OCI-LY7 (cell line): ENCODE measurements around the gene PCNT. TPM values are rescaled to one million over a fixed set of nuclear protein-coding genes. Genes with fewer than 3 reads are reported as not detected.
A peak's percentile ranks its signal among the peaks of the same experiment; 100 is the strongest.
"Not testable (repeated sequence)": the region's sequence is repeated elsewhere in the genome, so short reads cannot be mapped to it uniquely, and the experiment has no call there.

Source experiments
- BruUV-seq: library from RNA; stranded (reverse); fragments of 400-500 nt; replicated peaks from 2 replicates; lab custom pipeline; 2021; lab: Mats Ljungman, UMichigan
- CTCF ChIA-PET: fragments of 300-600 bp; sonication (Branson Sonifier 250); formaldehyde crosslinking; loops from one replicate; lab custom pipeline; 2022; ENCODE audit warnings: antibody characterized with exemption; ENCODE audit not compliant: unreplicated experiment; lab: Charles Lee
- POLR2A ChIA-PET: fragments of 300-600 bp; sonication (Branson Sonifier 250); formaldehyde crosslinking; loops from one replicate; lab custom pipeline; 2022; ENCODE audit warnings: antibody characterized with exemption; lab: Charles Lee
- DNase-seq: peaks from one replicate; pipeline ENCODE4 v3.0.0-alpha.2; 2015; ENCODE audit warnings: low spot score
- H2AFZ ChIP-seq: fragments of 200-600 bp; sonication (generic), shearing (Covaris generic); 2 replicates; pipeline ENCODE4 v1.6.1; 2014; ENCODE audit warnings: mild to moderate bottlenecking, antibody characterized with exemption, low read length, moderate library complexity
- H3K27ac ChIP-seq: fragments of 200-600 bp; sonication (generic); 2 replicates; pipeline ENCODE4 v1.5.1; 2014; ENCODE audit warnings: mixed run types, low read depth, mild to moderate bottlenecking, moderate library complexity, low read length, inconsistent platforms; ENCODE audit not compliant: poor library complexity, severe bottlenecking
- H3K36me3 ChIP-seq: fragments of 200-600 bp; sonication (generic); 2 replicates; pipeline ENCODE4 v1.6.1; 2014; ENCODE audit warnings: mild to moderate bottlenecking, antibody characterized with exemption, low read length, moderate library complexity, mixed read lengths; ENCODE audit not compliant: insufficient read depth
- H3K4me1 ChIP-seq: fragments of 200-600 bp; sonication (generic); 2 replicates; pipeline ENCODE4 v1.5.1; 2014; ENCODE audit warnings: mild to moderate bottlenecking, low read length; ENCODE audit not compliant: insufficient read depth, poor library complexity, severe bottlenecking
- H3K4me2 ChIP-seq: fragments of 200-600 bp; sonication (generic); 2 replicates; pipeline ENCODE4 v1.6.1; 2014; ENCODE audit warnings: mild to moderate bottlenecking, low read length
- H3K4me3 ChIP-seq: fragments of 200-600 bp; sonication (generic); 2 replicates; pipeline ENCODE4 v1.5.1; 2014; ENCODE audit warnings: mild to moderate bottlenecking, low read depth, low read length; ENCODE audit not compliant: poor library complexity, severe bottlenecking
- H3K79me2 ChIP-seq: fragments of 200-600 bp; sonication (generic); 2 replicates; pipeline ENCODE4 v1.6.1; 2016; ENCODE audit warnings: low read depth, mild to moderate bottlenecking, low read length, moderate library complexity, mixed read lengths; ENCODE audit not compliant: insufficient read depth
- H3K9me2 ChIP-seq: fragments of 200-600 bp; sonication (generic); 2 replicates; pipeline ENCODE4 v1.6.1; 2016; ENCODE audit warnings: mild to moderate bottlenecking, low read length, mixed read lengths; ENCODE audit not compliant: insufficient read depth
- H3K9me3 ChIP-seq: fragments of 200-600 bp; sonication (generic); 2 replicates; pipeline ENCODE4 v1.6.1; 2014; ENCODE audit warnings: mild to moderate bottlenecking, mixed run types, low read length, mixed read lengths
- H4K20me1 ChIP-seq: fragments of 200-600 bp; sonication (generic); 2 replicates; pipeline ENCODE4 v1.6.1; 2014; ENCODE audit warnings: mild to moderate bottlenecking, antibody characterized with exemption, low read length, moderate library complexity, mixed read lengths; ENCODE audit not compliant: insufficient read depth
- CTCF ChIP-seq: fragments of 200-600 bp; sonication (generic); conservative IDR thresholded peaks from 2 replicates; pipeline ENCODE4 v1.5.1; 2014; ENCODE audit warnings: mild to moderate bottlenecking, antibody characterized with exemption, low read length, moderate library complexity, mixed read lengths
- EZH2phosphoT487 ChIP-seq: fragments of 200-600 bp; sonication (generic); IDR thresholded peaks from 2 replicates; pipeline ENCODE4 v1.6.1; 2018; ENCODE audit warnings: low read depth, borderline replicate concordance, mild to moderate bottlenecking, mixed run types, antibody characterized with exemption, low read length, moderate library complexity, mixed read lengths
- intact Hi-C: fragments of 100-400 bp; cut with micrococcal nuclease; formaldehyde crosslinking; loops from one replicate; pipeline ENCODE4 v1.10.0; 2022; ENCODE audit not compliant: unreplicated experiment
- total RNA-seq, 2 experiments: library from RNA; depleted of rRNA in 1 of 2; stranded (reverse); fragments of >200 nt in 1 of 2; shearing (Covaris generic) in 1 of 2; gene quantifications; 2 replicates each; pipeline ENCODE4 v1.2.3, GENCODE V29; 2014 to 2022

Gene PCNT
- total RNA-seq, 2 experiments from 2014 or later, result 48.4 to 84.1 TPM

GRCh38 chr21:46399686-46400085 lies 75.7 kb downstream of the PCNT start:
- no peaks in the 10 kb centered on the region for H3K9me3 ChIP-seq
- H3K4me3 ChIP-seq, result no peak overlapping the region
- DNase-seq, result no peak
- peaks cover 84% of the 10 kb centered on the region for H3K36me3 ChIP-seq
- no peak overlapping the region for H3K4me2 ChIP-seq
- TF ChIP-seq CTCF, result no peak
- TF ChIP-seq EZH2phosphoT487, result no peak
- BruUV-seq, result no TSS peak
- CTCF ChIA-PET, result no interaction called here
- H3K4me1 ChIP-seq, result no peaks in the 10 kb centered on the region
- no peak overlapping the region for H2AFZ ChIP-seq
- intact Hi-C loops, result no loop called here
- H3K79me2 ChIP-seq, result no peaks in the 10 kb centered on the region
- H3K27ac ChIP-seq, result no peak overlapping the region
- no peaks in the 10 kb centered on the region for H4K20me1 ChIP-seq
- H3K9me2 ChIP-seq, result no peaks in the 10 kb centered on the region
- POLR2A ChIA-PET, result interaction anchor here (0.6 kb wide), 1 partner anchor 152 kb away, joined by 3 read pairs; no protein-coding TSS in a partner anchor

- no peak for DNase-seq
- ChIA-PET POLR2A (no interaction called here), CTCF (no interaction called here)
- Histone ChIP-seq H3K27ac (no peak overlapping the region), H3K4me2 (no peak overlapping the region), H3K36me3 (peaks cover 86% of the 10 kb centered on the region), H3K9me3 (no peaks in the 10 kb centered on the region), H2AFZ (no peak overlapping the region), H4K20me1 (no peaks in the 10 kb centered on the region), H3K4me1 (no peaks in the 10 kb centered on the region), H3K9me2 (no peaks in the 10 kb centered on the region), H3K4me3 (no peak overlapping the region), H3K79me2 (no peaks in the 10 kb centered on the region)
- no TSS peak for BruUV-seq
- TF ChIP-seq CTCF (no peak), EZH2phosphoT487 (no peak)
- intact Hi-C loops, result no loop called here
These were observed 77.4 kb downstream of the PCNT start for GRCh38 chr21:46401186-46401910.

DNA sequence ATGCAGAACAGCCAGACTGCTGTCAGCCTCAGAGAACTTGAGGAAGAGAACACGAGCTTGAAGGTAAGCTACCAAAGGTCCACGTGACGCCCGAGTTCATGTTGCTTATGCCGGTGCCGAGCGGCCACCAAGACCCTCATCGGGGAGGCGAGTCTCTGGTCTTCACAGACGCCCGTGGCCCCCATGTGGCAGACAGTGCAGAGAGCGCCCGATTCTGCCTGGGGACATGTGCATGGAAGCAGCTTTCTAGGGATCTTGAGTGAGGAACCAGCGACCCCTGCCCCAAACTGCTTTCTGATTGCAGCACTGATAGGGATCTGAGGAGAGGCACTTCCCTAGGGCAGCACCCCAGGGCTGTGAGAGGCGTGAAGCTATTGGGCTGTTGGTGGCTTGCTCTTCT lies 78.5 kb downstream of the PCNT start:
- Histone ChIP-seq H3K4me1 (no peaks in the 10 kb centered on the region), H2AFZ (no peak overlapping the region), H3K4me2 (no peak overlapping the region), H3K9me2 (no peaks in the 10 kb centered on the region), H3K36me3 (peaks cover 85% of the 10 kb centered on the region), H4K20me1 (no peaks in the 10 kb centered on the region), H3K27ac (no peak overlapping the region), H3K9me3 (no peaks in the 10 kb centered on the region), H3K79me2 (no peaks in the 10 kb centered on the region), H3K4me3 (no peak overlapping the region)
- no TSS peak for BruUV-seq
- CTCF ChIA-PET, result no interaction called here
- DNase-seq, result no peak
- POLR2A ChIA-PET, result no interaction called here
- intact Hi-C loops, result no loop called here
- no peak for TF ChIP-seq EZH2phosphoT487
- TF ChIP-seq CTCF, result 0 out of 2 replicates have a peak, but pooled peaks have one; percentile 31

DNA sequence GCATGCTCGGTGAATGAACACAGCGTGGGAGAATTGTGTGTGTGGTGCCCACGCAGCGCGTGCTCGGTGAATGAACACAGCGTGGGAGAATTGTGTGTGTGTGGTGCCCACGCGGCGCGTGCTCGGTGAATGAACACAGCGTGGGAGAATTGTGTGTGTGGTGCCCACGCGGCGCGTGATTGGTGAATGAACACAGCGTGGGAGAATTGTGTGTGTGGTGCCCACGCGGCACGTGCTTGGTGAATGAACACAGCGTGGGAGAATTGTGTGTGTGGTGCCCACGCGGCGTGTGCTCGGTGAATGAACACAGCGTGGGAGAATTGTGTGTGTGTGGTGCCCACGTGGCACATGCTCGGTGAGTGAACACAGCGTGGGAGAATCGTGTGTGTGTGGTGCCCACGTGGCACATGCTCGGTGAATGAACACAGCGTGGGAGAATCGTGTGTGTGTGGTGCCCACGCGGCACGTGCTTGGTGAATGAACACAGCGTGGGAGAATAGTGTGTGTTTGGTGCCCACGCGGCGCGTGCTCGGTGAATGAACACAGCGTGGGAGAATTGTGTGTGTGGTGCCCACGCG lies 79.4 kb downstream of the PCNT start:
- DNase-seq, H3K4me2 ChIP-seq, H2AFZ ChIP-seq, CTCF ChIA-PET, H3K4me1 ChIP-seq, H3K9me2 ChIP-seq, intact Hi-C loops, H3K9me3 ChIP-seq, H3K4me3 ChIP-seq, H3K27ac ChIP-seq, H4K20me1 ChIP-seq, POLR2A ChIA-PET, BruUV-seq, H3K79me2 ChIP-seq: not testable (repeated sequence)
- H3K36me3 ChIP-seq, result peaks cover 81% of the 10 kb centered on the region
